NCI-H1436 (cell line): ENCODE results near the gene CPSF4.
"Not testable (repeated sequence)": the region's sequence is repeated elsewhere in the genome, so short reads cannot be mapped to it uniquely, and the experiment has no call there.

ENCODE experiments used
- DNase-seq: peaks from one replicate; lab custom pipeline; 2025; lab: John Stamatoyannopoulos, UW

Gene CPSF4

GRCh38 chr7:99408379-99409191 lies 30.2 kb upstream of the CPSF4 start, which contains the start of the genes BUD31 and PDAP1:
TSS of gene BUD31 (plus strand) at chr7:99408969. CDS start at chr7:99411093, 2,124 bp downstream.
TSS of gene PDAP1 (minus strand) at chr7:99408597. CDS start at chr7:99408548, 49 bp downstream.
- peak; percentile 89 for DNase-seq

DNA sequence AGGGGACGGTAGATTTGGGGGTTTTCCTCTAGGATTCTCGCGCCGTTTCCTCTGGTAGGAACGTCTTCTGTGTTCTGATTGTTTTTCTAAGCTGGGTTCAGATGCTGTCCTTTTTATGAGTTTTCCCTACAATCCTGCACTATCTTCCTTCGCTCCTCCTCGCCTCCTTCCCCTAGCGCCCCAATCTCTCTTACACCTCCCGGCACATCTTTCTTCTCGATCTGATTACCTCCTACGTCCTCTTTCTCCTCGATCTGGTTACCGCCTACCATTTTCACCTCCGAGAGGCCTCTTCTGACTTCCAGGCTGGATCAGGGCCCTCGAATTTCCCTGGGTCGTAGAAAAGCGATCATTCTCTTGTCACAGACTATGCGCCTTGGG lies 29.6 kb upstream of the CPSF4 start:
- no peak for DNase-seq

GRCh38 chr7:99409806-99410205 lies 28.9 kb upstream of the CPSF4 start:
- DNase-seq, result no peak

- DNase-seq, result no peak
Observed at GRCh38 chr7:99410635-99411034, 28.1 kb upstream of the CPSF4 start.

- DNase-seq, result not testable (repeated sequence)
Observed at GRCh38 chr7:99415513-99416127, 23.1 kb upstream of the CPSF4 start.

DNA sequence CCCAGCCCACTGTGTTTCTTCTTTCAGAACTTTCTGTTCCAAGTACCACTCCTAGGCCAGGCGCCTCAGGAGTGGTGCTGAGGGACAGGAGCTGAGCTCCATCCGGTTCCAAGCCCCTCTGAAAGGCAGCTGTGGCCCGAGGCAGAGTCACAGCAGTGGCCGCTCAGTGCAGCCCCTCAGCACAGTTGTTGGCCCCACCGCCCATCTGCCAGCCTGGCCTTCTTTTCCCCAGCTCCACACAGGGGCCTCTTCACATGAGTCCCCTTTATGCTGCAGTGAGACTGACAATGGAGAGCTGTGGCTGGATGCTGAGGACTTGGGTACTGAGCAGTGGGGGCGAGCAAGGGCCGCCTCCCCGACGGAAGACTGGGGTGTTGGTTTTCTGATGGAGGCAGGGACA lies 20.5 kb upstream of the CPSF4 start:
- no peak for DNase-seq

GRCh38 chr7:99419323-99420021 lies 19.3 kb upstream of the CPSF4 start:
- no peak for DNase-seq

DNA sequence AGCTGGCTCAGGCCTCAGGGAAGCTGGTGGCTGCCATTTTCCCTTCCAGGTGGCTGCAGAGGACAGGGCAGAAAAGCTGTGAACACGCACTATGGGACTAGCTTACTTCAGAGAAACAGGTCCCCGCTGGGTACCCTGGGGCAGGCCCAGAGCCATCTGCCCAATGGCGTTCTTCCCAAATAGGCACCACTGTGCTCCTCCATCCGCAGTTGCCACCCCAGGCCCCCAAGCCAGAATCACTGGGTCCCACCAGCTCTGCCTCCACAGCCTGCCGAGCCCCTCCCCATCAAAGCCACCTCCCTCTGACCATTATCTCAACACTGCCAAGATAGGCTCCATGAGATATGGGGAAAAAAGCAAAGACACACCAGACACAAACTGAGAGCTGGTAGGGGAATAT lies 18.5 kb upstream of the CPSF4 start:
- no peak for DNase-seq

GRCh38 chr7:99420986-99421385 lies 17.8 kb upstream of the CPSF4 start:
- DNase-seq, result no peak

DNA sequence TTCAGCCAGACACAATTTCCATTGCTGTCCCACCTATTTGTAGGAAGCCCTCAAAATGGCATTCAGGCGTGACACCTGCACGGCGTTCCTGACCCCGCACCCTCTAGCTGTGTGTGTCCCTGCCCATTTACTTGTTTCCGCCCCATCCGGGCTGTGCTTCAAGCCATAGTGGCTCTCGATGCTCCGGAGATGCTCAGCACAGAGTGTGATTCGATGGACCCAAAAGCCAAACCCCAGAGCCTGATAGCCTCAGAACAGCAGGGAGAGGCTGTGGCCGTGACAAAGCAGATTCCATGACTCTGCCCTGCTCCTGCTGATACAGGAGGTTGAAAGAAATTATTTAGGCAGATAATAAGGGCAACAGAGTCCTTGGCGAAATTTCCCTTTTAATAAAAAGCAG lies 16.6 kb upstream of the CPSF4 start:
- no peak for DNase-seq

DNA sequence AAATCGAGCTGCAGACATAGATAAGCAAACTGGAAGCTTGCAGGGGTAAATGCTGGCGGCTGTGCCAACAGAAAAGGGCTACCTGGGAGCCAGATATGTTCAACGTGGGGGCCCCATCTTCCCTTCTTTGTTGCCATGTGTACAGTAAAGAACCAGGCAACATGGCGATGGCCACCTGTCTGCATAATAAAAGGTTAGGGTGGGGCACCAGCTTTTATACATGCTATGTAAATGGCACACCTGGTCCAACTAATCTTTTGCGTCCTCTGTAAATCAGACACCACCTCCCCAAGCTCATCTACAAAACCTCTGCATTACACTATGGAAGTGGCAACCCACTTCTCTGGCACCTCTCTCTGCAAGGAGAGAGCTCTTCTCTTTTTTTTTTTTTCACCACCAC lies 16.1 kb upstream of the CPSF4 start:
- no peak for DNase-seq

GRCh38 chr7:99424932-99425730 lies 13.6 kb upstream of the CPSF4 start:
- DNase-seq, result no peak

DNA sequence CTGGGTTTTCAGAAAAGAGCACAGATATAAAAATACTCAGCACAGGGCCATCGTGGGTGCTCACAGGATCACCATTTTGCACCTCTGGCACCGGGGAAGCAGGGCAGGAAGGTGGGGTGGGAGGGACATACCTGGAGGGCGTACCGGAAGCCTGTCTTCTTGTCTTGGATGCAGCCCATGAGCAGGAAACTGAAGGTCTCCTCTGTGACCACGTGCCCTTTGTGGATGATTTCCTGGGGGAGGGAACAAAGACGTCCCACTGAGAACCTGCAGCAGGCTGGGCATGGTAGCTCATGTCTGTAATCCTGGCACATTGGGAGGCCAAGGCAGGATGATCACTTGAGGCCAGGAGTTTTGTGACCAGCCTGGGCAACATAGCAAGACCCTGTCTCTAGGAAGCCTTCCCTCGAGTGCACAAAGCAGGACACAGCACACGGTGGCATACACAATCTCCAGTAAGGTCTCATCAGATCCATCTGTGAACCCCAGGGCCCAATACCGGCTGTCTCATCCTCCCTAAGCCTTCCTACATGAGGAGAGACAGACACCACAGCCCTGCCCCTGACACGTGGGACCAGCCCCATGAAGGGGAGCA lies 9.7 kb upstream of the CPSF4 start:
- DNase-seq, result no peak

DNA sequence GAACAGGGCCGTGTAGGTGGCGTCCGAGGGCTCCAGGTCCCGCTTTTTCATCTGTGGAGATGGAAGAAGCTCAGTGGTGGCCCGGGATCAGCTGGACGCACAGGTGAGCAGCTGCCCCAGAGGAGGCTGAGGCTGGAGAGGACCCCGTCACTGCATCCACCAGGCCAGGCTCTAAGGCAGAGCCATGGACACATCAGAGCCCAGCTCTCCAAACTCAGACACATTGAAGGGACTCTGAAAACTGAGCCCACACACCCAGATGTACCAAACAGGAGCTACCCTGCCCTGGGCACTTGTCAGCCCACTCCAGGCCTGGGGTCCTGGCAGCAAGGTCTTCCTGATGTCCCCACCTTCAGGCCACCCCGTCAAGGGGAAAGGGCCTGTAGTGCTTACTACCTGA lies 9.0 kb upstream of the CPSF4 start:
- no peak for DNase-seq

GRCh38 chr7:99431756-99432540 lies 6.8 kb upstream of the CPSF4 start:
- not testable (repeated sequence) for DNase-seq

DNA sequence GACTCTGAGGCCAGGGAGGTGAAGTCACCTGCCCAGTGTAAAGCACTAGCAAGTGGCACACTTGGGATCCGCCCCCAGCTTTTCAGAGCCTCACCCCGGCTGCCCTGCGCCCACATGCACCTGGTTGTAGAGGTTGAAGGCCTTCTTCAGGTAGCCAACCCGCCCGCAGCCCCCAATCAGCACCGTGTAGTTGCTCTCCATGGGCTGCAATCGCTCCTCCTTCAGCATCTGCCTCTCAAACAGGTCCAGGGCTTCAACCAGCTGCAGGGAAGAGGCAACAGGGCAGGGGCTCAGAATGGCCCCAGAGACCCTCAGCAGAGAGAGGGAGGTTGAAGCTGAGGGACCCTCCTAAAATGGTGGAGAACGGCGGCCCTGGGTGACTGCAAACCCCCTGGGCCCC lies 5.6 kb upstream of the CPSF4 start:
- no peak for DNase-seq

GRCh38 chr7:99437946-99438572 lies 684 bp upstream of the CPSF4 start:
- no peak for DNase-seq

- no peak for DNase-seq
Observed at GRCh38 chr7:99440195-99440594, 1.5 kb downstream of the CPSF4 start.

DNA sequence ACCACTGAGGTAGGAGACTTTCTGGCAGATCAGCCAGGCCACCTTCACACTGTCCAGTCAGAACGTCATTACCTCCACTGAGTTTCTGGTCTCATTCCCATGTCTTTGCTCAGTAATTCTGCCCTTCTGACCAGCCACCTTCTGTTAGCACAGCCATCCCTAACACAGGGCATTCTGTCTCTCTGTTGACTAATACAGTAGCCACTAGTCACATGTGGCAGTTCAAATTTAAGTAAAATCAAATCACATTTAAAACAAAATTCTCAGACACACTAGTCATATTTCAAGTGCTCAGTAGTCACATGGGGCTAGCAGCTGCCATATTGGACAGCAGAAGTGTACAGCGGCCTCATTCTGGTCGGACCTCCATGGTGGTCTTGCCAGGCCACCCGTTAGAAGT lies 7.4 kb downstream of the CPSF4 start:
- DNase-seq, result no peak

- DNase-seq, result no peak
Observed at GRCh38 chr7:99447943-99448342, 9.2 kb downstream of the CPSF4 start.
